HUES48 (cell line): ENCODE measurements around the gene HELQ.
A peak's percentile ranks its signal among the peaks of the same experiment; 100 is the strongest.

Experiments used
- H3K27ac ChIP-seq: one replicate; pipeline ENCODE4 v1.7.0; 2013; ENCODE audit warnings: low read depth, low read length, inconsistent platforms
- H3K27me3 ChIP-seq: 2 replicates; pipeline ENCODE4 v1.6.1; 2013; ENCODE audit warnings: mild to moderate bottlenecking, low read length; ENCODE audit not compliant: control insufficient read depth, insufficient read depth
- H3K36me3 ChIP-seq: 2 replicates; pipeline ENCODE4 v1.6.1; 2013; ENCODE audit warnings: low read length; ENCODE audit not compliant: control insufficient read depth, insufficient read depth
- H3K4me1 ChIP-seq: 2 replicates; pipeline ENCODE4 v1.6.1; 2013; ENCODE audit warnings: mild to moderate bottlenecking, low read length; ENCODE audit not compliant: control insufficient read depth, insufficient read depth
- H3K4me3 ChIP-seq: 2 replicates; pipeline ENCODE4 v1.5.1; 2013; ENCODE audit warnings: mild to moderate bottlenecking, low read depth, low read length
- H3K9ac ChIP-seq: 2 replicates; pipeline ENCODE4 v1.6.1; 2013; ENCODE audit warnings: mild to moderate bottlenecking, low read depth, low read length, moderate library complexity
- H3K9me3 ChIP-seq: 2 replicates; pipeline ENCODE4 v1.6.1; 2013; ENCODE audit warnings: low read length; ENCODE audit not compliant: control insufficient read depth, insufficient read depth

Gene HELQ

GRCh38 chr4:83370640-83370906 is 85.0 kb downstream of the HELQ start:
- Histone ChIP-seq H3K4me3 (no peak overlapping the region), H3K9me3 (no peaks in the 10 kb centered on the region), H3K27me3 (no peaks in the 10 kb centered on the region), H3K9ac (no peak overlapping the region), H3K27ac (no peak overlapping the region), H3K4me1 (no peaks in the 10 kb centered on the region), H3K36me3 (no peaks in the 10 kb centered on the region)

GRCh38 chr4:83369831-83370639 is 85.6 kb downstream of the HELQ start:
- Histone ChIP-seq H3K9me3 (no peaks in the 10 kb centered on the region), H3K9ac (no peak overlapping the region), H3K4me3 (no peak overlapping the region), H3K27me3 (no peaks in the 10 kb centered on the region), H3K4me1 (no peaks in the 10 kb centered on the region), H3K36me3 (no peaks in the 10 kb centered on the region), H3K27ac (no peak overlapping the region)

- Histone ChIP-seq H3K9me3 (no peaks in the 10 kb centered on the region), H3K4me3 (no peak overlapping the region), H3K27me3 (no peaks in the 10 kb centered on the region), H3K9ac (no peak overlapping the region), H3K36me3 (no peaks in the 10 kb centered on the region), H3K27ac (no peak overlapping the region), H3K4me1 (peaks cover 14% of the 10 kb centered on the region)
Observed at GRCh38 chr4:83364312-83364711, 91.3 kb downstream of the HELQ start.

GRCh38 chr4:83362492-83363329 is 92.9 kb downstream of the HELQ start:
- Histone ChIP-seq H3K4me3 (no peak overlapping the region), H3K27me3 (no peaks in the 10 kb centered on the region), H3K9ac (no peak overlapping the region), H3K36me3 (no peaks in the 10 kb centered on the region), H3K27ac (peak overlapping the region; percentile 75), H3K9me3 (no peaks in the 10 kb centered on the region), H3K4me1 (peaks cover 14% of the 10 kb centered on the region)

GRCh38 chr4:83361416-83362103 is 94.1 kb downstream of the HELQ start:
- H3K4me1 ChIP-seq, result peaks cover 19% of the 10 kb centered on the region
- H3K36me3 ChIP-seq, result no peaks in the 10 kb centered on the region
- no peak overlapping the region for H3K4me3 ChIP-seq
- no peaks in the 10 kb centered on the region for H3K9me3 ChIP-seq
- H3K27me3 ChIP-seq, result no peaks in the 10 kb centered on the region
- H3K27ac ChIP-seq, result peak overlapping the region; percentile 75
- peak overlapping the region; percentile 28; the same call in 1 of the 2 replicates for H3K9ac ChIP-seq

- no peak overlapping the region for H3K9ac ChIP-seq
Observed at GRCh38 chr4:83360018-83360417, 95.6 kb downstream of the HELQ start.

GRCh38 chr4:83358410-83358809 is 97.2 kb downstream of the HELQ start:
- no peak overlapping the region for H3K4me3 ChIP-seq
- H3K27me3 ChIP-seq, result no peaks in the 10 kb centered on the region
- peaks cover 2% of the 10 kb centered on the region; the same call in 1 of the 2 replicates for H3K9me3 ChIP-seq
- H3K36me3 ChIP-seq, result no peaks in the 10 kb centered on the region
- no peak overlapping the region for H3K27ac ChIP-seq
- no peak overlapping the region for H3K9ac ChIP-seq
- peaks cover 19% of the 10 kb centered on the region for H3K4me1 ChIP-seq

More at GRCh38 chr4:83360018-83360417, 95.6 kb downstream of the HELQ start:
- no peaks in the 10 kb centered on the region for H3K36me3 ChIP-seq
- no peak overlapping the region for H3K4me3 ChIP-seq
- no peaks in the 10 kb centered on the region for H3K27me3 ChIP-seq
- peaks cover 19% of the 10 kb centered on the region for H3K4me1 ChIP-seq
- H3K27ac ChIP-seq, result no peak overlapping the region
- no peaks in the 10 kb centered on the region for H3K9me3 ChIP-seq
